GM18511 (cell line): ENCODE data around the gene UBR4.
"Not testable (repeated sequence)": the region's sequence is repeated elsewhere in the genome, so short reads cannot be mapped to it uniquely, and the experiment has no call there.

ENCODE experiments used
- ATAC-seq: cut with Tn5 transposase; IDR thresholded peaks from one replicate; pipeline ENCODE4 v1.9.1; 2021; ENCODE audit warnings: mild to moderate bottlenecking, moderate library complexity; ENCODE audit not compliant: unreplicated experiment

The UBR4 gene

DNA sequence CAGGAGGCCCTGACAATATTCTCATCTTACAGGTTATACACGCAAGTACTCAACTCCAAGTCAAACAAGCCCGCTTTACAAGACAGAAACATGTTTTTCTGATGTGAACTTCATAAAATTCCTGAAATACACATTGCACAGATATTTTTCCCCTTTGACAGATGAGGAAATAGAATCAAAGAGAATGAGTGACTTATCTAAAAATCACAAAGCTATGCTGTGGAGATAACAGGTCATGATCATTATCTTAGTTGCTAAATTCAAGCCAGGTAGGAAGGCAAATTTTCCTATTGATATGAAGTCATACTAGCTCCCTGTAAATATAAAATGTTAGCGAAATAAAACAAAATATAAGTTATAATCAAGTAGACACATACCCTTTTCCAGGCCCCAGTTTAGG lies 18.3 kb downstream of the UBR4 start:
- ATAC-seq, result no peak

DNA sequence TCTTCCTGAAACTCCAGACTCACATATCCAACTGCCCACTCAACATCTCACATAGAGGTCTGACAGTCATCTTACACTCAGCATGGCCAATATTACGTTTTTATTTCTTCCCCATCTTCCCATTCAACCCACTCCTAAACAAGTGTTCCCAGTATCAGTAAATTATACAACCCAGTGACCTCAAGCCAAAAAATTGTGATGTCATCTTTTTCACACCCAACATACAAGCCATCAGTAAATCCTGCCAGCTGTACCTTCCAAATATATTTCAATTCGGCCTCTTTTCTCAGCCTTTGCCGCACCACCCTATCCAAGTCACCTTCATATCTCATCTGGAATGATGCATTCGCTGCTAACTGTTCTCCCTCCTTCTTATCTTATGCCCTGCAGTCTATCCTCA lies 19.6 kb downstream of the UBR4 start:
- no peak for ATAC-seq

GRCh38 chr1:19189270-19189669 lies 20.8 kb downstream of the UBR4 start:
- ATAC-seq, result no peak

GRCh38 chr1:19187852-19188251 lies 22.2 kb downstream of the UBR4 start:
- no peak for ATAC-seq

GRCh38 chr1:19186001-19186400 lies 24.1 kb downstream of the UBR4 start:
- no peak for ATAC-seq

GRCh38 chr1:19182223-19182622 lies 27.8 kb downstream of the UBR4 start:
- no peak for ATAC-seq

DNA sequence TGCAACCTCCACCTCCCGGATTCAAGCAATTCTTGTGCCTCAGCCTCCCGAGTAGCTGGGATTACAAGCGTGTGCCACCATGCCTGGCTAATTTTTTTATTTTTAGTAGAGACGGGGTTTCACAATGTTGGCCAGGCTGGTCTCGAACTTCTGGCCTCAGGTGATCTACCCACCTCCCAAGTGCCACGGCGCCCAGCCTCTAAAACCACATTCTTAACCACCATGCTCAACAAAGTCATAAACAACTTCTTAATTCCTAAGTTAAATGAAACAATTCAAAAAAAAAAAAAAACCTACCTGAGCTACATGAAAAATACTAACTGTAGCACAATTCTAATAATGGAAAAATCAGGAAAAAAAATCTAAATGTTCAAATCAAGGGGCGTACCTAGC lies 29.8 kb downstream of the UBR4 start:
- ATAC-seq, result not testable (repeated sequence)

- no peak for ATAC-seq
Measured at GRCh38 chr1:19179597-19180264, 30.3 kb downstream of the UBR4 start.

DNA sequence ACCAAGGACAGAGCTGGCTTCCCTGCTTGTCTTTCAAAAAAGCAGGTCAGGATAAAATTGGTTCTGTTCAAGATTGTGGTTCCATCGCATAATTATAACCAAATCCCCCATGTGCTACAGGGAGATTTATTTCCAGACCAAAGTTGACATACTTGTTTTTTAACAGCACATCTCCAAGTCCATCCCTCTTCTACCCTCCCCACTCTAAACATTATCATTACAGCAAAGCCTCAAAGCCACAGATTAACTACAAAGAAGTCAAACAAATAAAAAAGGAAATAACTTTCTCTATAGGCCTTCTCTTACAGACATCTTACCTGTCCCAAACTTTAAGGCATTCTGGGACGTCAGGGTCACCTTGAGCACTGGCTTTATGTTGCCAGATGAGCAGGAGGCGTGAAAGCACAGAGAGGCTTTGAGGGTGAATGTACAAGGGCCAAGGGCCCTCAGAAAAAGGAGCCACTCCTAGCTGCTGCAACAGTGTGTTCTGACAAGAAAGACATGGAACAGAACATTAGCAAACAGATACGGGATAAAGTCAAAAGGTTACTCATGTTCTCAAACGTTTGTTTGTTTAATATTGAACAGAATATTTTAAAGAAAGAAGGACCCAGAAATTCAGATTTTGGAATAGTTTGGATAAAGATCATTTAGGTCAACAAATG lies 31.2 kb downstream of the UBR4 start:
- no peak for ATAC-seq

- no peak for ATAC-seq
Measured at GRCh38 chr1:19177811-19178210, 32.3 kb downstream of the UBR4 start.

DNA sequence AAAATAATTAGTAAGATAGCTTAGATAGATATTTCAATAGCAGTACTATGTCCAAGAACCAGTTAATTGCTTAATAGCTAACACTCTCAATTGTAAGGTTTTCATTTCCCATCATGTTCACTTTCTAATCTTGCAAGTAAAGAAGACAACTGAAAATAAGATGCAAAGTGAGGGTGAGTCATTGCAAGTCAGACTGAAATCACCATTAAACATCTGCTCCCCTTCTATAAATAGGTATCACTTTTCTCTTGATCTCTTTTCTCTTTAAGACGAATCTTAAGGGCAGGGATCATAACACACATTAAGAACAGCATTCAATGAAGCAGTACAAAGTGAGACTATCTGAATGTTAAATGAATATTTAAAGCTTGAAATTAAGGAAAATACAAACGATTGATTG lies 40.4 kb downstream of the UBR4 start:
- ATAC-seq, result no peak

DNA sequence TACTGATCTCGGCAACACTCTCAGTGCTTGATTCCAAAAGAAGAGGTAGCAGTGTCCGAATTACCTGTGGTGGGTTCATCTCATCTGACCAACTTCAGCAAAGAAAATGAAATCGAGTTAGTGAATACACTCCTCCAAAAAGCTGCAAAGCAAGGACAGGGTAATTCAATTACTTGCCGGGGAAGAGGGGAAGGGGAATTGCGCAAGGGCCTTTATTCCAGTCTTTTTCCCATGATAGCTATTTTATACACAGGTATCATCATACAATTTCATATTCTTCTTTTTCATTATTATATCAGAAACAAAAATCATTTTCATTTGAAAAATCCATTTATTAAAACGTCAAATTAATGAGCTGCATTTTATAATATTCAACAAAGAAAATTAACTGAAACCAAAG lies 42.9 kb downstream of the UBR4 start:
- no peak for ATAC-seq

DNA sequence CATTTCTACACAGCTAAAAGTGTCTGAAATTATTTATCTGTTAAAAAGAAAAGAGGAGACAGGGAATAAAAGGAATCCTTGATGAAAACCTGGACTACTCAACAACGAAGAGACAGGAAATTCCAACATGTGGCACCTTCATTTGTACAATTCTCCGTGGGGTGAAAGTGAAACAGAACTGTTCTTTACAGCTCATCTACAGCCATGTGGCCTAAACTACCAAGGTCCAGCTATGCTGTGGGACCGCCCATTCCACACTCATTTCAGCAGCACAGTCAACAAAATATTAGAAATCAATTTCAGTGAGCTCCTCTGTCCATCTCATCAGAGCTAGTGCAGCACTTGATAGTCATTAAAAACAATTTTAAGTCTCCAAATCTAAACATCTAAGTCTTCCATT lies 44.0 kb downstream of the UBR4 start:
- no peak for ATAC-seq

DNA sequence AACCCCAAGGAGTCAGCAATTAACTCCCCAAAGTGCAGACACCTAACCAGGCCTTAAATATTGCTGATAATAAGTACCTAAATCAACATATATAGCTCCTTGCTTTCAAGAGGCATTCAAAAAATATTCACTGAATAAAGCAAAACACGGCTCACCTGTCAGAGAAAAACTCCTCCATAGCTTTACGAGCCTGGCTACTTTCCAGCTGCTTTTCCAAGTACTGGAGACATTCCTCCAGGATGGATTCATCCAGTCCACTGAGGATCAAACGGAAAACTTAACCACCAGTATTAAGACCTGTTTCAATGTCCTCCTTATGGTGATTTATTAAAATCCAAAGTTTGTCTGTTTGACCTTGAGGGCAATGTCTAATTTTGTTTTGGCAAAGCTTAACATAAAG lies 44.6 kb downstream of the UBR4 start:
- ATAC-seq, result no peak

GRCh38 chr1:19164274-19165015 lies 45.6 kb downstream of the UBR4 start:
- ATAC-seq, result no peak

- no peak for ATAC-seq
Measured at GRCh38 chr1:19163261-19163660, 46.8 kb downstream of the UBR4 start.

GRCh38 chr1:19160831-19161230 lies 49.2 kb downstream of the UBR4 start:
- no peak for ATAC-seq

DNA sequence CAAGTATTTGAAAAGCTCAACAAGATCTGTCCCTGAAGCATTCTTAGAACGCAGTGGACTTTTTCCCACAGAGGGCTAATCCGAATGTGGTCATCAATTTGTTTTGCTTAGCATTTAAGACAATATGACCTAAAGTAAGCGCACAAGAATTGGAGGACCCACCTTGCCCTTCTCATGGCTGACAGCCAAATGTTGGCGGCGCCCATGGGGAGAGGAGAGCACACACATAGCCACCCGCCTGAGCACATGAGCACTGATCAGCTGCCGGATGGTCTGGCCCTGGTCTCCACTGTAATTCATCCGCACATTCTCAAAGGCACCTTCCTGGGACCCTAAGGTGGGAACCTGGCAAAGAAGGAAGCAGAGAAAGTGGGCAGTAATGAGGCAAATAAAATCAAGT lies 52.4 kb downstream of the UBR4 start:
- ATAC-seq, result no peak

DNA sequence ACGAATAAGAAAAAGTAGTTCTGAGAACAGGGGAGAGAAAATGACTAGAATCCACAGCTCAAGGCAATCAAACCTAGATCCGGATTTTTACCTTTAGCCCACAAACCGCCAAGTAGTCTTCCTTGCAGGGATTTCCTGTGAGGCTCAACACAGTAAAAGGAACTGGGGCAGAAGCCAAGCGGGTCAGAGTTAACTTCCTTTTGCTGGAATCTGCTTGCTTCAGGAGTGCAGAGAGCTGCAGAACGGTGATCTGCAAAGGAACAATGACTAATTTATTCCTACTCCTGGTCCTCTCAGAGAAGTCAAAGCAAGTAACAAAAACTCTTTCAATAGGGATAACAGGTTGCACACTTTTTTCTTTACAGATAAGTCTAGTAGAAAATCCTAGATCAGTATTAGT lies 53.4 kb downstream of the UBR4 start:
- no peak for ATAC-seq

DNA sequence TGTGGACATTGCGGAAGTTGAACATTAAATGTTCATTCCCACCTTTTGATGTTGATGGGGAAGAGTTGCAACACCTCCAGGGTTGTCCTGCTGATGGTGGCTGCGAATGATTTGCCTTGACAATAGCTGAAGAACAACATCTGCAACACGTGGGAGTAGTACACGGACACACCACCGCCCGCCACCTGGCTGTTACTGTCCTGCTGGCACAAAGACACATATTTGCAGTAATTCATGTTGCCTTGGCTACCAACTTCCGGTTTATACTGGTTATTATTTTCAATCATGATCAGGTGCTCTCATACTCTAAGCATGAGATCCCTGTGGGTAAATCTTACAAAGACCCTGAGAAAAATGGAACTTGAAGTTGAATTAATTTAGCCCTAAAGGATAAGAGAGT lies 55.2 kb downstream of the UBR4 start:
- ATAC-seq, result no peak

- ATAC-seq, result no peak
Measured at GRCh38 chr1:19153169-19153568, 56.9 kb downstream of the UBR4 start.

DNA sequence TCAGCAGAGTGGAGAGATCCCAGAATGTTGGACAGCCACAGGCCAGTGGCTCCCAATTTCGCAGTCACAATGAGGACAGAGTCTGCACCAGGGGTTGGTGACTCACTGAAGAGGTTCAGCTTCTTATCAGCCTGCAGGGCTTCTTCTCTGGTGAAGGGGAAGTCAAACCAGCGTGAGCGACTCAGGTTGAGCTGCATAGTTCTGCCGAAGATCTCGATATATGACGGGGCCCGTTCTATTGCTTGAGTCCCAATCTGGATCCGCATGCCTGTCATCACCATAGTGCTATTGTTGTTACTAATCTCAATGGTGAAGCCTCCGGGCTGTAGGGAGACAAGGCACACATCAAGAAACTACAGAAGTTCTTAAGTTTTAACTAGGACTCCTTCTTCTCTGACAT lies 58.5 kb downstream of the UBR4 start:
- ATAC-seq, result no peak
